Ovary (tissue), 3 donors: ENCODE measurements around the gene LYPLA2.

ENCODE experiments used
- EP300 ChIP-seq: sonication (generic); formaldehyde crosslinking; IDR thresholded peaks from one replicate; pipeline ENCODE4 v1.6.1; 2017; ENCODE audit warnings: antibody characterized with exemption
- POLR2A ChIP-seq: fragments of 450-650 bp; IDR thresholded peaks from one replicate; pipeline ENCODE4 v1.6.1; 2017; ENCODE audit warnings: antibody characterized with exemption, mild to moderate bottlenecking, moderate library complexity
- TF ChIP-seq, protein P1 (sequence below), 3 donors: fragments of 450-650 bp in 2 of 3; fragments of 200-600 bp in 1 of 3; IDR thresholded peaks; one replicate each; pipeline versions ENCODE4 v1.5.1 to v1.8.0; 2016 to 2022; ENCODE audit warnings: antibody characterized with exemption in 3 of 3, mild to moderate bottlenecking in 1 of 3
- donor health status: DM: no; HTN: no; CAD: no.

DNA sequence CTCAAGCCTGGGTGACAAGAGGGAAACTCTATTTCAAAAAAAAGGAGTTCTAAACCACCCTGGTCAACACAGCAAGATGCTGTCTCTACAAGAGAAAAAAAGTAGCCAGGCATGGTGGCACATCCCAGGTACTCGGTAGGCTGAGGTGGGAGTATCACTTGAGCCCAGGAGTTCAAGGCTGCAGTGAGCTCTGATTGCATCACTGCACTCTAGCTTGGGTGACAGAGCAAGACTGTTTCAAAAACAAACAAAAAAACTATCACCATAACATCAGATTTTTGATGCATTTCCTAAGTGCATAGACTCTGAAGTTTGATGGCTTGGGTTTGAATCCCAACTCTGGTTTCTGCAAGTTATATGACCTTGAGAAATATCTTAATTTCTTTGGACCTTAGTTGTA is 38.0 kb upstream of the LYPLA2 start:
- TF ChIP-seq, protein P1, sequence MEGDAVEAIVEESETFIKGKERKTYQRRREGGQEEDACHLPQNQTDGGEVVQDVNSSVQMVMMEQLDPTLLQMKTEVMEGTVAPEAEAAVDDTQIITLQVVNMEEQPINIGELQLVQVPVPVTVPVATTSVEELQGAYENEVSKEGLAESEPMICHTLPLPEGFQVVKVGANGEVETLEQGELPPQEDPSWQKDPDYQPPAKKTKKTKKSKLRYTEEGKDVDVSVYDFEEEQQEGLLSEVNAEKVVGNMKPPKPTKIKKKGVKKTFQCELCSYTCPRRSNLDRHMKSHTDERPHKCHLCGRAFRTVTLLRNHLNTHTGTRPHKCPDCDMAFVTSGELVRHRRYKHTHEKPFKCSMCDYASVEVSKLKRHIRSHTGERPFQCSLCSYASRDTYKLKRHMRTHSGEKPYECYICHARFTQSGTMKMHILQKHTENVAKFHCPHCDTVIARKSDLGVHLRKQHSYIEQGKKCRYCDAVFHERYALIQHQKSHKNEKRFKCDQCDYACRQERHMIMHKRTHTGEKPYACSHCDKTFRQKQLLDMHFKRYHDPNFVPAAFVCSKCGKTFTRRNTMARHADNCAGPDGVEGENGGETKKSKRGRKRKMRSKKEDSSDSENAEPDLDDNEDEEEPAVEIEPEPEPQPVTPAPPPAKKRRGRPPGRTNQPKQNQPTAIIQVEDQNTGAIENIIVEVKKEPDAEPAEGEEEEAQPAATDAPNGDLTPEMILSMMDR (IDR thresholded peaks at IDR 0.05) = no peak
- TF ChIP-seq EP300 (no peak), POLR2A (no peak)
